ENCODE measurements around the gene FMNL1.

FMNL1 gene

GRCh38 chr17:45293413-45294211 is 71.9 kb downstream of the FMNL1 start:
- peak; percentile 37 for DNase-seq

DNA sequence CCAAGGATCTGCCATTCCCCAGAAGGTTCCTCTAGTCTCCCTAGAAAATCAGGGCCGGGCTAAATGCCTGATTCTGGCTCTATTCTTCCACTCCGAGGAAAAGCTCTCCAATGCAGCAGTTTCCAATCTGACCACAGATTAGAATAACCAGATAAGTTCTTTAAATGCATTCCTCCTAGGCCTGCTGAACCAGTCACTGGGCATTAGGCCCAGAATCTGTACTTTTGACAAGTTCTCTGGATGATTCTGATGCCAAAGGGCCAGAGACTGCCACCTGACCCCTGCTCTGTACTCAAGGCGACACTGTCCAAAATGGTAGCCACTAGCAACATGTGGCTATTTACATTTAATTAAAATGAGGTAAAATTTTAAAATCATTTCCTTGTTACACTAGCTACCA is 72.8 kb downstream of the FMNL1 start:
- no peak for DNase-seq
- in situ Hi-C loops (cut with MboI; ENCODE audit: low pct_unique_long_range_greater_than_20kb, low sequenced_read_pairs): no loop called here

More at GRCh38 chr17:45293413-45294211, 71.9 kb downstream of the FMNL1 start:
- in situ Hi-C loops (cut with MboI; ENCODE audit: low pct_unique_long_range_greater_than_20kb, low sequenced_read_pairs): no loop called here

DNA sequence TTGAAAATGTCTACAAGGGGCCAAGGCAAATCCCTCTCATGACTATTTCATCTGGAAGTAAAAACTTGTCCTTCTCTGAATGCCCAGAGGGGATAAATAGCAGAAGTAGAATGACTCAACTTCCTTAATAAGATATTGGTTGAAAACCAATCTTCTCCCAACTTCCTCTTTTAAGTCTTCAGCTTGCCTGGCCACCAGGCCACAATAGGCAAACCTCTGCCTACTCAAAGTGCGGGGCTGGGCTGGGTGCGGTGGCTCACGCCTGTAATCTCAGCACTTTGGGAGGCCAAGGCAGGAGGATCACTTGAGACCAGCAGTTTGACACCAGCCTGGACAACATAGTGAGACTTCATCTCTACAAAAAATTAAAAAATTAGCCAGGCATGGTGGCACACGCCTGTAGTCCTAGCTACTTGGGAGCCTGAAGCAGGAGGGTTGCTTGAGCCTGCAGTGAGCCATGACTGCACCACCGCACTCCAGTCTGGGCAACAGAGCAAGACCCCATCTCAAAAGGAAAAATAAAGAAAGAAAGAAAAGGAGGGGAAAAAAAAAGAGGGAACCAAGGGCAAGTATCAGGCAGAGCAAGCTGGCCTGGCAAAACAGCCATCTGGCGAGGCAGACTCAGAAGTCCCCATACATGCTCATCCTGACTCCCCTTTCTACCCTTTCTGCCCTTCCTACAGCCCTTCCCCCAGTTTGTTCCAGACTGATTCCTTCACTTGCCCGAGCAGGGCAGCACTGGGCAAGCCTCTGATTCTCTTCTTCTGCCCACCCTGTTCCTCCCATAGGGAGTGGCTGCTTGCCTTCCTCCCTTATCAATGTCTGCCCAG is 74.5 kb downstream of the FMNL1 start:
- peak; percentile 92 for DNase-seq
- in situ Hi-C loops (cut with MboI; ENCODE audit: low pct_unique_long_range_greater_than_20kb, low sequenced_read_pairs): no loop called here

GRCh38 chr17:45296833-45297124 is 75.1 kb downstream of the FMNL1 start:
- in situ Hi-C loops (cut with MboI; ENCODE audit: low pct_unique_long_range_greater_than_20kb, low sequenced_read_pairs): no loop called here

More at GRCh38 chr17:45296833-45297124, 75.1 kb downstream of the FMNL1 start:
- DNase-seq: no peak

Data from KBM-7 (cell line).